ENCODE measurements around the gene ASIC2. TPM values are rescaled to one million over a fixed set of nuclear protein-coding genes. Genes with fewer than 3 reads are reported as not detected.
A peak's percentile ranks its signal among the peaks of the same experiment; 100 is the strongest.

ASIC2 gene
- total RNA-seq, 1 donor from 2014 or later: 0.06 TPM

DNA sequence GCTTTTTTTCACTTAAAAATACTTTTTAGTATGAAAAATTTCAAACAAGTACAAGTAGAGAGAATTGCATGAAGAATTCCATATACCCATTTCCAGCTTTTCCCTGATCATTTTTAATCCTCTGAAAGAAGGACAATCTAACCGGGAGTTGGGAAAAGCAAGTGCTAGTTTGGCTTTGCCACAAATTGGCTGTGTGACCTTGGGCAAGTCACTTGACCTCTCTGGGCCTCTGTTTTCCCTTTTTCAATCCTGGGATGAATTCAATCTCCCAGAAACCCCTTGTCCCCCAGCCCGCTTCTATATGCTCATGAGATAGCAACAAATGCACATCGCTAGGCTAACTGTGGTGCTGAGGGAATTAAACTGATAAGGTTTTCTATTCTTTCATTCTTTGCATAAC is 49.4 kb downstream of the ASIC2 start:
- DNase-seq (ENCODE audit: low spot score): no peak

- no peak for DNase-seq (ENCODE audit: low spot score)
Observed at GRCh38 chr17:33242375-33243124, 50.5 kb downstream of the ASIC2 start.

- no peak for DNase-seq (ENCODE audit: low spot score)
Observed at GRCh38 chr17:33241390-33241789, 51.7 kb downstream of the ASIC2 start.

GRCh38 chr17:33240362-33240761 is 52.7 kb downstream of the ASIC2 start:
- DNase-seq (ENCODE audit: low spot score): no peak

GRCh38 chr17:33239702-33240101 is 53.4 kb downstream of the ASIC2 start:
- DNase-seq (ENCODE audit: low spot score): no peak

- DNase-seq (ENCODE audit: low spot score): peak; percentile 65
Observed at GRCh38 chr17:33234930-33235685, 58.0 kb downstream of the ASIC2 start.

GRCh38 chr17:33234233-33234632 is 58.9 kb downstream of the ASIC2 start:
- no peak for DNase-seq (ENCODE audit: low spot score)

- peak; percentile 39 for DNase-seq (ENCODE audit: low spot score)
Observed at GRCh38 chr17:33233811-33234177, 59.3 kb downstream of the ASIC2 start.

DNA sequence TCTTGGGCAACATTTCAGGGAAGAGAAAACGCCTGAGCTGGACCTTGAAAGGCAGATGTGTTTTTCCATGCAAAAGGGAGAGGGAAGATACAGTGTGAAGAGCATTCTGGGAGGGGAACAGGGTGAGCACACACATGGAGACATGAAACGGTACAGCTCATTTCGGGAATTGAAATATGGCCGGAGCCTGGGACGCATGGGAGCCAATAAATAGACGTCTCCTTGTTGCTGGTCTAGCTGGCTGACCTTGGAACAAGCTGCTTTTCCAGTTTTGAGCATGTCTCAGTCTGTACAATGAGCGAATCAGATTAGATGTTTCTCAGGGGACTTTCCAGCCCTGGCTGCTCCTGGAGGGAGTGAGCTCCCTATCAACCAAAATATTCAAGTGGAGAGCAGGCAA is 63.6 kb downstream of the ASIC2 start:
- no peak for DNase-seq (ENCODE audit: low spot score)

- no peak for DNase-seq (ENCODE audit: low spot score)
Observed at GRCh38 chr17:33229028-33229427, 64.1 kb downstream of the ASIC2 start.

GRCh38 chr17:33228548-33228947 is 64.5 kb downstream of the ASIC2 start:
- DNase-seq (ENCODE audit: low spot score): no peak

DNA sequence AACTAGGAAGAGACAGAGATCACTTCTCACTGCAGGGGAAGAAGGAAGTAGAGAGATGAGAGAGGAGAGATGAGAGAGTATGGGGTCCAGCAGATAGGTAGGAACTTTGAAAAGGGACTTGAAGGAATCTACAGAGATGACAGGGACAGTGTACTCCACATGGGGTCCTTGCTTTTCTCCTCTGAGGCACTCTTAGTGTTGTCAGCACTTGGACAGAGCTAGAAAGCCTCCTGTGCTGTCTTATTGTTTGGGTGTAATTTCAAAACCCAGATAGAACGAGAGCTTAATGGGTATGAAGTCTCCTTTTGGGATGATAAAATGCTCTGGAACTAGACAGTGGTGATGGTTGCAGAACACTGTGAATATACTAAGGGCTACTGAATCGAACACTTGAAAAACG is 65.2 kb downstream of the ASIC2 start:
- DNase-seq (ENCODE audit: low spot score): no peak

GRCh38 chr17:33225994-33226393 is 67.1 kb downstream of the ASIC2 start:
- DNase-seq (ENCODE audit: low spot score): no peak

- no peak for DNase-seq (ENCODE audit: low spot score)
Observed at GRCh38 chr17:33225509-33225908, 67.6 kb downstream of the ASIC2 start.

DNA sequence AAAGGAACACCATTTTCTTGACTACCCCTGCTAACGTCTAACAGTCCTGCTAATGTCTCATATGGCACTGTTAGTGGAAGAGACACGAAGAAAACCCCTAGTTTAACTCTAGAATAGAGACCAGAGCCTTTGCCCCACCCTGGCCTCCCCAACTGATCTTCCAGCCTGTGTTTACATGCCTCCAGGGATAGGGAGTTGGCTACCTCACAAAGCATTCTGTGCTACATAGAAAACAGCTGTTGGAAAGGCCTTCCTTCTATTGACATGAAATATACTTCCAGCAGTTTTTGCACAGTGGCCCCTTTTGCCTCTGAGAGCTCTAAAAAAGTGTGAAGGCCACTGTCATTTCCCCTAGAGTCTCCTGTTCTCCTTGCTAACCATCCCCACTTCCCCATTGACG is 73.1 kb downstream of the ASIC2 start:
- no peak for DNase-seq (ENCODE audit: low spot score)

DNA sequence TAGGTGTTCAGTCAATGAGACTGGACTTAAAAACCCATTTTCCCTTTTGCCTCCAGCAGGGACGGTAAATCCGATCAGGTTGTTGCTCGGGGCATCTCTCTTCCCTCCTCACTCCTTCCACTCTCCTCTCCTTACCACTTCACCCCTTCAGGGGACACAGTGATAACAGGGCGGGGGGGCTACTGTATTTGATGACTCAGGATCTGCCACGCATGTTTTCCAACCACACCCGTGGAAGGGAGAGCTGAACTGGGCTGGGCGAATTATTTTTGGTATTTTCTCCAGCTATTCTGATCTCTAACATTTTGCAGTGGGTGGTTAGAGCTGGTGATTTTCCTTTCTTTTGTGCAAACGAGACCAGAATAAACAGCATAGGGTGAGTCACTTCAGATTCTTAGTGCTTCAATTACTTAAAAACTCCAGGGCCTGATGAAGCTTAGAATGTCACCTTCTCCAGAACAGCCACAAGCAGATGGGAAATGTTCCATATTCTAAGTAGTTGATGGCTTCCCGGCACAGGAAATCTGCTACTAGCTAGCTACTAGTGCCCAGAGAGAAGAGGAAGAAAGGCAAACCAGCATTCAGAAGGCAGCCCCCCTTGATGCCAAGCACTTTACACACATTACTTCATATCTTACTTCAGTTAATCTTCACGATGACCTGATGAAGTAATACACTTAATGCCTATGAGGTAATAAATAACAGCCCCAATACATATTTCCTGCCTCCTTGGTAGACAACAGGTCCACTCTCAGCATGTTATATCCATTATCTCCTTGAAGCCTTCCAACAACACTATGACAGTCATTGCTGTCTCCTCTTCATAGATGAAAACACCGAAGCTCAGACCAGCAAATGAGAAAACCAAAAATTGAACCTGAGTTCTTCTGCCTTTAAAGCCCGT is 74.1 kb downstream of the ASIC2 start:
- DNase-seq (ENCODE audit: low spot score): no peak

- no peak for DNase-seq (ENCODE audit: low spot score)
Observed at GRCh38 chr17:33217891-33218290, 75.2 kb downstream of the ASIC2 start.

DNA sequence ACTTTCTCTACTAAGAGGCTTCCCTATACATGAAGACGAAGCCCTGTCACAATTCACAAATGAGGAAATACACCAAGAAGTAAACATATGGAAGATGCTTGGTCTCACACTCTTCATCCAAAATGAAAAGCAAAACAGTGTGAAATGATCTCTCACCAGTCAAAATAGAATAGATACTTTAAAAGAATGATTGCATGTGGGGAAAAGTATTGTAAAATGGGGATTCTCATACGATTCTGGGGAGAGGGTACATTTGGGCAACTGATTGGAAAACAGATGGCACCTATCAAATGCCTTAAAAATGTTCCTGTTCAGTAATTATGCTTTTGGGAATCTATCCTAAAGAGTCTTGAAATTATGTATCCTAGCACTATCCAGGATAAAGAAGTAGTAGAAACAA is 78.1 kb downstream of the ASIC2 start:
- no peak for DNase-seq (ENCODE audit: low spot score)

DNA sequence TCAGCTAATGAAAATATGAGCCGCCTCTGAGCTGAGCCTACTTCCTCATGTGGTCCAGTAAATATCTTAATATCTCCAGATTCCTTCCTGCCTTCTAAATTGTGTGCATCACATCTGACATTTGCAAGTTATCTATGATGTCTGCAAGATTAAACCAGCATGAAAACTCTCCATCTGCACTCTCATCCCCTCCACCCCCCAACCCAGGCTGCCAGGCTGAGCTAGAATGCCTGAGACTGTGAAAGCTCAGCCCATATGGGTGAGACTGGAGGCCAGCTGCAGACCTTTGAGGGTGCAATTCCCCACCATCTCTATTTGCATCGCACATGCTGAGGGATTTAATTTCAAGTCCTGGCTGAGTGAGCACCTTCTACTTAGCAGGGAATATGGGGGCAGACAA is 82.8 kb downstream of the ASIC2 start:
- no peak for DNase-seq (ENCODE audit: low spot score)

DNA sequence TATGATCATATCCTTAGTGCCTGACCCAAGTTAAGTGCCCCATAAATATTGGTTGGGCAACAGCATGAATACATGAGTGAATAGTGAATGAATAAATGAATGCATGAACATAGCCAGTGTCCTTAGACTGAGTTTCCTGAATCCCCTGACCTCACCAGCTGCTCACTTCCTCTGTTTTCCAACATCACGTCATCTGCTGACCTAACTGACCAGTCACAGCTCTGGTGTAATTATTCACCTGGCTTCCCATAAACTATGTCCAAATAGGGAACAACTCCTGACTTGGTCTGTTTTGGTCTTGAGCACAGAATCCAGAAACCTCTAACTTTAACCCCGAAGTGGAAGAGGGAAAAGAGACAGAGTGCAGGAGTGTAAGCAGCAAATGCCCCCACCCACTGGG is 83.4 kb downstream of the ASIC2 start:
- DNase-seq (ENCODE audit: low spot score): no peak

- no peak for DNase-seq (ENCODE audit: low spot score)
Observed at GRCh38 chr17:33207231-33207630, 85.9 kb downstream of the ASIC2 start.

GRCh38 chr17:33205552-33205951 is 87.5 kb downstream of the ASIC2 start:
- DNase-seq (ENCODE audit: low spot score): no peak

Data from mucosa of gallbladder (tissue), 1 donor.